ENCODE data around the gene CIBAR2. TPM values are rescaled to one million over a fixed set of nuclear protein-coding genes. Genes with fewer than 3 reads are reported as not detected.

CIBAR2 gene
- total and polyA plus RNA-seq, 2 experiments from 2014 or later = 0.13 TPM; not detected in 1

- Histone ChIP-seq H3K79me2 (no peaks in the 10 kb centered on the region), H3K4me3 (no peak overlapping the region), H3K9me3 (ENCODE audit: low read depth) (no peaks in the 10 kb centered on the region), H3K9me2 (replicated peaks; ENCODE audit: insufficient read depth) (no peaks in the 10 kb centered on the region), H2AFZ (no peak overlapping the region), H3K4me1 (ENCODE audit: insufficient read depth) (peaks cover 37% of the 10 kb centered on the region), H4K20me1 (ENCODE audit: insufficient read depth, poor library complexity, severe bottlenecking) (no peaks in the 10 kb centered on the region), H3K27ac (no peak overlapping the region), H3K27me3 (no peaks in the 10 kb centered on the region), H3K36me3 (replicated peaks; ENCODE audit: insufficient read depth, low read depth) (no peaks in the 10 kb centered on the region), H3K4me2 (peak overlapping the region; percentile 8)
- DNase-seq (ENCODE audit: low spot score) = no peak
- TF ChIP-seq CTCF (IDR thresholded peaks at IDR 0.05; ENCODE audit: poor library complexity) = no peak
- TF ChIP-seq EZH2 (IDR thresholded peaks at IDR 0.05; ENCODE audit: borderline replicate concordance) = no peak
- TF ChIP-seq EZH2phosphoT487 (IDR thresholded peaks at IDR 0.05; ENCODE audit: low read depth, severe bottlenecking, unreplicated experiment) = no peak
- 72% methylated on average over 9 of the region's 9 CpGs for WGBS (ENCODE audit: low lambda C conversion rate, missing lambda C conversion rate)
Observed at GRCh38 chr16:85139881-85140339, 27.6 kb upstream of the CIBAR2 start.

- Histone ChIP-seq H3K9me2 (replicated peaks; ENCODE audit: insufficient read depth) (no peaks in the 10 kb centered on the region), H3K4me2 (no peak overlapping the region), H3K4me3 (no peak overlapping the region), H4K20me1 (ENCODE audit: insufficient read depth, poor library complexity, severe bottlenecking) (no peaks in the 10 kb centered on the region), H3K9me3 (ENCODE audit: low read depth) (no peaks in the 10 kb centered on the region), H3K27me3 (no peaks in the 10 kb centered on the region), H3K4me1 (ENCODE audit: insufficient read depth) (peaks cover 37% of the 10 kb centered on the region), H2AFZ (no peak overlapping the region), H3K79me2 (no peaks in the 10 kb centered on the region), H3K36me3 (replicated peaks; ENCODE audit: insufficient read depth, low read depth) (no peaks in the 10 kb centered on the region), H3K27ac (no peak overlapping the region)
- no peak for DNase-seq (ENCODE audit: low spot score)
- TF ChIP-seq EZH2phosphoT487 (IDR thresholded peaks at IDR 0.05; ENCODE audit: low read depth, severe bottlenecking, unreplicated experiment) (no peak), CTCF (IDR thresholded peaks at IDR 0.05; ENCODE audit: poor library complexity) (no peak), EZH2 (IDR thresholded peaks at IDR 0.05; ENCODE audit: borderline replicate concordance) (no peak)
- WGBS (ENCODE audit: low lambda C conversion rate, missing lambda C conversion rate) = 86% methylated on average over 16 of the region's 16 CpGs
Observed at GRCh38 chr16:85138825-85139627, 26.8 kb upstream of the CIBAR2 start.

GRCh38 chr16:85138073-85138824 lies 26.0 kb upstream of the CIBAR2 start:
- Histone ChIP-seq H3K9me2 (replicated peaks; ENCODE audit: insufficient read depth) (no peaks in the 10 kb centered on the region), H3K4me2 (peak overlapping the region; percentile 69), H3K4me1 (ENCODE audit: insufficient read depth) (peaks cover 37% of the 10 kb centered on the region), H4K20me1 (ENCODE audit: insufficient read depth, poor library complexity, severe bottlenecking) (no peaks in the 10 kb centered on the region), H3K9me3 (ENCODE audit: low read depth) (no peaks in the 10 kb centered on the region), H3K36me3 (replicated peaks; ENCODE audit: insufficient read depth, low read depth) (no peaks in the 10 kb centered on the region), H2AFZ (peak overlapping the region; percentile 21), H3K27me3 (no peaks in the 10 kb centered on the region), H3K79me2 (no peaks in the 10 kb centered on the region), H3K4me3 (no peak overlapping the region), H3K27ac (peak overlapping the region; percentile 70)
- TF ChIP-seq CTCF (IDR thresholded peaks at IDR 0.05; ENCODE audit: poor library complexity) (no peak), EZH2 (IDR thresholded peaks at IDR 0.05; ENCODE audit: borderline replicate concordance) (no peak), EZH2phosphoT487 (IDR thresholded peaks at IDR 0.05; ENCODE audit: low read depth, severe bottlenecking, unreplicated experiment) (no peak)
- DNase-seq (ENCODE audit: low spot score) = no peak
- WGBS (ENCODE audit: low lambda C conversion rate, missing lambda C conversion rate) = 81% methylated on average over 12 of the region's 12 CpGs

Data from hepatocyte (in vitro differentiated cells).